ENCODE data around the gene HSD17B12.

HSD17B12 gene

GRCh38 chr11:43709689-43710088 is 29.2 kb downstream of the HSD17B12 start:
- CTCF ChIA-PET: no interaction called here
- no peaks in the 10 kb centered on the region for H3K4me1 ChIP-seq (ENCODE audit: control extremely low read depth in 1 of 4, control insufficient read depth in 4 of 4, insufficient read depth in 4 of 4, low read length in 3 of 4)

GRCh38 chr11:43712676-43713075 is 32.1 kb downstream of the HSD17B12 start:
- no peak for DNase-seq
- H3K4me1 ChIP-seq (ENCODE audit: control extremely low read depth in 1 of 4, control insufficient read depth in 4 of 4, insufficient read depth in 4 of 4, low read length in 3 of 4): no peaks in the 10 kb centered on the region
- ChIA-PET POLR2A (no interaction called here), CTCF (no interaction called here)
- no peak overlapping the region for H3K4me3 ChIP-seq (ENCODE audit: control insufficient read depth in 1 of 7, extremely low read depth in 1 of 7, insufficient read depth in 4 of 7, low read depth in 2 of 7, low read length in 6 of 7)
- H3K27ac ChIP-seq (ENCODE audit: insufficient read depth in 1 of 2, low read depth in 1 of 2, low read length in 2 of 2, poor library complexity in 1 of 2, severe bottlenecking in 2 of 2): no peak overlapping the region
- no peaks in the 10 kb centered on the region for H3K27me3 ChIP-seq (replicated peaks in 2 of 5; ENCODE audit: control insufficient read depth in 4 of 5, insufficient read depth in 5 of 5, low read length in 4 of 5)
- WGBS (ENCODE audit: insufficient coverage): 90% methylated on average over 2 of the region's 4 CpGs
- peaks cover 0 to 3% (median 2%) of the 10 kb centered on the region in 4 experiments for H3K36me3 ChIP-seq (ENCODE audit: control insufficient read depth in 4 of 4, insufficient read depth in 4 of 4, low read length in 3 of 4)
- H3K9me3 ChIP-seq (ENCODE audit: control extremely low read depth in 1 of 5, control insufficient read depth in 4 of 5, insufficient read depth in 2 of 5, low read depth in 1 of 5, low read length in 4 of 5): peaks cover 0 to 3% (median 2%) of the 10 kb centered on the region in 5 experiments

More at GRCh38 chr11:43709689-43710088, 29.2 kb downstream of the HSD17B12 start:
- DNase-seq: no peak
- POLR2A ChIA-PET: no interaction called here
- no peaks in the 10 kb centered on the region for H3K27me3 ChIP-seq (replicated peaks in 2 of 5; ENCODE audit: control insufficient read depth in 4 of 5, insufficient read depth in 5 of 5, low read length in 4 of 5)
- 100% methylated on average over 1 of the region's 1 CpG for WGBS (ENCODE audit: insufficient coverage)
- no peaks in the 10 kb centered on the region for H3K9me3 ChIP-seq (ENCODE audit: control extremely low read depth in 1 of 5, control insufficient read depth in 4 of 5, insufficient read depth in 2 of 5, low read depth in 1 of 5, low read length in 4 of 5)
- peaks cover 0 to 9% (median 3%) of the 10 kb centered on the region in 4 experiments for H3K36me3 ChIP-seq (ENCODE audit: control insufficient read depth in 4 of 4, insufficient read depth in 4 of 4, low read length in 3 of 4)
- H3K4me3 ChIP-seq (ENCODE audit: control insufficient read depth in 1 of 7, extremely low read depth in 1 of 7, insufficient read depth in 4 of 7, low read depth in 2 of 7, low read length in 6 of 7): no peak overlapping the region
- no peak overlapping the region for H3K27ac ChIP-seq (ENCODE audit: insufficient read depth in 1 of 2, low read depth in 1 of 2, low read length in 2 of 2, poor library complexity in 1 of 2, severe bottlenecking in 2 of 2)

- Histone ChIP-seq H3K36me3 (ENCODE audit: control insufficient read depth in 4 of 4, insufficient read depth in 4 of 4, low read length in 3 of 4) (peaks cover 0 to 19% (median 12%) of the 10 kb centered on the region in 4 experiments), H3K9me3 (ENCODE audit: control extremely low read depth in 1 of 5, control insufficient read depth in 4 of 5, insufficient read depth in 2 of 5, low read depth in 1 of 5, low read length in 4 of 5) (peaks cover 3 to 18% (median 12%) of the 10 kb centered on the region in 5 experiments), H3K4me1 (ENCODE audit: control extremely low read depth in 1 of 4, control insufficient read depth in 4 of 4, insufficient read depth in 4 of 4, low read length in 3 of 4) (no peaks in the 10 kb centered on the region), H3K4me3 (ENCODE audit: control insufficient read depth in 1 of 7, extremely low read depth in 1 of 7, insufficient read depth in 4 of 7, low read depth in 2 of 7, low read length in 6 of 7) (no peak overlapping the region), H3K27ac (ENCODE audit: insufficient read depth in 1 of 2, low read depth in 1 of 2, low read length in 2 of 2, poor library complexity in 1 of 2, severe bottlenecking in 2 of 2) (no peak overlapping the region), H3K27me3 (replicated peaks in 2 of 5; ENCODE audit: control insufficient read depth in 4 of 5, insufficient read depth in 5 of 5, low read length in 4 of 5) (no peaks in the 10 kb centered on the region)
- 100% methylated on average over 1 of the region's 1 CpG for WGBS (ENCODE audit: insufficient coverage)
- DNase-seq: no peak
- POLR2A ChIA-PET: no interaction called here
- CTCF ChIA-PET: interaction anchor here (1.0 to 1.6 kb wide), 2 partner anchors 10 to 13 kb away, joined by 3 to 5 read pairs; no protein-coding TSS in a partner anchor
Observed at GRCh38 chr11:43718373-43718772, 37.8 kb downstream of the HSD17B12 start.

- 100% methylated on average over 2 of the region's 3 CpGs for WGBS (ENCODE audit: insufficient coverage)
- Histone ChIP-seq H3K36me3 (ENCODE audit: control insufficient read depth in 4 of 4, insufficient read depth in 4 of 4, low read length in 3 of 4) (peaks cover 2 to 16% (median 10%) of the 10 kb centered on the region in 4 experiments), H3K4me1 (ENCODE audit: control extremely low read depth in 1 of 4, control insufficient read depth in 4 of 4, insufficient read depth in 4 of 4, low read length in 3 of 4) (no peaks in the 10 kb centered on the region), H3K27ac (ENCODE audit: insufficient read depth in 1 of 2, low read depth in 1 of 2, low read length in 2 of 2, poor library complexity in 1 of 2, severe bottlenecking in 2 of 2) (no peak overlapping the region), H3K4me3 (ENCODE audit: control insufficient read depth in 1 of 7, extremely low read depth in 1 of 7, insufficient read depth in 4 of 7, low read depth in 2 of 7, low read length in 6 of 7) (no peak overlapping the region), H3K9me3 (ENCODE audit: control extremely low read depth in 1 of 5, control insufficient read depth in 4 of 5, insufficient read depth in 2 of 5, low read depth in 1 of 5, low read length in 4 of 5) (peaks cover 0 to 5% (median 4%) of the 10 kb centered on the region in 5 experiments), H3K27me3 (replicated peaks in 2 of 5; ENCODE audit: control insufficient read depth in 4 of 5, insufficient read depth in 5 of 5, low read length in 4 of 5) (no peaks in the 10 kb centered on the region)
- ChIA-PET POLR2A (no interaction called here), CTCF (no interaction called here)
- no peak for DNase-seq
Observed at GRCh38 chr11:43723617-43724016, 43.1 kb downstream of the HSD17B12 start.

GRCh38 chr11:43732225-43732624 is 51.7 kb downstream of the HSD17B12 start:
- Histone ChIP-seq H3K4me1 (ENCODE audit: control extremely low read depth in 1 of 4, control insufficient read depth in 4 of 4, insufficient read depth in 4 of 4, low read length in 3 of 4) (peaks cover 5 to 16% (median 14%) of the 10 kb centered on the region in 4 experiments), H3K27me3 (replicated peaks in 2 of 5; ENCODE audit: control insufficient read depth in 4 of 5, insufficient read depth in 5 of 5, low read length in 4 of 5) (no peaks in the 10 kb centered on the region), H3K9me3 (ENCODE audit: control extremely low read depth in 1 of 5, control insufficient read depth in 4 of 5, insufficient read depth in 2 of 5, low read depth in 1 of 5, low read length in 4 of 5) (peaks cover 0 to 6% (median 0%) of the 10 kb centered on the region in 5 experiments), H3K36me3 (ENCODE audit: control insufficient read depth in 4 of 4, insufficient read depth in 4 of 4, low read length in 3 of 4) (peaks cover 0 to 16% (median 5%) of the 10 kb centered on the region in 4 experiments), H3K27ac (ENCODE audit: insufficient read depth in 1 of 2, low read depth in 1 of 2, low read length in 2 of 2, poor library complexity in 1 of 2, severe bottlenecking in 2 of 2) (no peak overlapping the region), H3K4me3 (ENCODE audit: control insufficient read depth in 1 of 7, extremely low read depth in 1 of 7, insufficient read depth in 4 of 7, low read depth in 2 of 7, low read length in 6 of 7) (no peak overlapping the region)
- CTCF ChIA-PET: no interaction called here
- peak in 1 of 3 donors; percentile 14 for DNase-seq
- 100% methylated on average over 3 of the region's 3 CpGs for WGBS (ENCODE audit: insufficient coverage)
- POLR2A ChIA-PET: no interaction called here

- no peak for DNase-seq
- Histone ChIP-seq H3K27ac (ENCODE audit: insufficient read depth in 1 of 2, low read depth in 1 of 2, low read length in 2 of 2, poor library complexity in 1 of 2, severe bottlenecking in 2 of 2) (no peak overlapping the region), H3K4me3 (ENCODE audit: control insufficient read depth in 1 of 7, extremely low read depth in 1 of 7, insufficient read depth in 4 of 7, low read depth in 2 of 7, low read length in 6 of 7) (no peak overlapping the region), H3K36me3 (ENCODE audit: control insufficient read depth in 4 of 4, insufficient read depth in 4 of 4, low read length in 3 of 4) (peaks cover 0 to 19% (median 5%) of the 10 kb centered on the region in 4 experiments), H3K9me3 (ENCODE audit: control extremely low read depth in 1 of 5, control insufficient read depth in 4 of 5, insufficient read depth in 2 of 5, low read depth in 1 of 5, low read length in 4 of 5) (peaks cover 0 to 6% (median 0%) of the 10 kb centered on the region in 5 experiments), H3K27me3 (replicated peaks in 2 of 5; ENCODE audit: control insufficient read depth in 4 of 5, insufficient read depth in 5 of 5, low read length in 4 of 5) (no peaks in the 10 kb centered on the region), H3K4me1 (ENCODE audit: control extremely low read depth in 1 of 4, control insufficient read depth in 4 of 4, insufficient read depth in 4 of 4, low read length in 3 of 4) (peaks cover 5 to 16% (median 14%) of the 10 kb centered on the region in 4 experiments)
- ChIA-PET POLR2A (no interaction called here), CTCF (interaction anchor here (0.8 to 1.2 kb wide), 2 partner anchors 10 to 92 kb away, joined by 3 to 4 read pairs; no protein-coding TSS in a partner anchor)
- 100% methylated on average over 10 of the region's 12 CpGs for WGBS (ENCODE audit: insufficient coverage)
Observed at GRCh38 chr11:43734256-43734655, 53.7 kb downstream of the HSD17B12 start.

- POLR2A ChIA-PET: no interaction called here
- Histone ChIP-seq H3K27me3 (replicated peaks in 2 of 5; ENCODE audit: control insufficient read depth in 4 of 5, insufficient read depth in 5 of 5, low read length in 4 of 5) (no peaks in the 10 kb centered on the region), H3K4me1 (ENCODE audit: control extremely low read depth in 1 of 4, control insufficient read depth in 4 of 4, insufficient read depth in 4 of 4, low read length in 3 of 4) (peaks cover 5 to 16% (median 14%) of the 10 kb centered on the region in 4 experiments), H3K4me3 (ENCODE audit: control insufficient read depth in 1 of 7, extremely low read depth in 1 of 7, insufficient read depth in 4 of 7, low read depth in 2 of 7, low read length in 6 of 7) (no peak overlapping the region), H3K36me3 (ENCODE audit: control insufficient read depth in 4 of 4, insufficient read depth in 4 of 4, low read length in 3 of 4) (peaks cover 0 to 24% (median 8%) of the 10 kb centered on the region in 4 experiments), H3K27ac (ENCODE audit: insufficient read depth in 1 of 2, low read depth in 1 of 2, low read length in 2 of 2, poor library complexity in 1 of 2, severe bottlenecking in 2 of 2) (no peak overlapping the region), H3K9me3 (ENCODE audit: control extremely low read depth in 1 of 5, control insufficient read depth in 4 of 5, insufficient read depth in 2 of 5, low read depth in 1 of 5, low read length in 4 of 5) (peaks cover 0 to 6% (median 3%) of the 10 kb centered on the region in 5 experiments)
- CTCF ChIA-PET: no interaction called here
- WGBS (ENCODE audit: insufficient coverage): no CpG with 5 or more reads among the region's 1 CpG
- DNase-seq: no peak
Observed at GRCh38 chr11:43735115-43735514, 54.6 kb downstream of the HSD17B12 start.

Measured in common myeloid progenitor, CD34-positive (primary cell).